ENCODE measurements around the gene BCL11B. TPM values are rescaled to one million over a fixed set of nuclear protein-coding genes. Genes with fewer than 3 reads are reported as not detected.

Gene BCL11B
- total and polyA plus RNA-seq, 4 donors, result 0.04 to 0.42 (median 0.16) TPM

- 58% methylated on average over 2 of the region's 2 CpGs for WGBS
- no peak for DNase-seq (ENCODE audit: low spot score)
- H3K27ac ChIP-seq (ENCODE audit: low read depth in 1 of 2, low read length in 2 of 2), result no peak overlapping the region
- peaks cover 0 to 2% (median under 1%) of the 10 kb centered on the region in 4 donors for H3K4me1 ChIP-seq (ENCODE audit: control insufficient read depth in 4 of 4, insufficient read depth in 4 of 4, low read length in 3 of 4)
- H3K36me3 ChIP-seq (ENCODE audit: control insufficient read depth in 4 of 4, insufficient read depth in 3 of 4, low read depth in 1 of 4, low read length in 3 of 4), result no peaks in the 10 kb centered on the region
- H3K9ac ChIP-seq (ENCODE audit: low read depth in 1 of 2, low read length in 2 of 2), result no peak overlapping the region
- H3K4me3 ChIP-seq (ENCODE audit: low read depth in 1 of 3, low read length in 3 of 3), result no peak overlapping the region
- no peaks in the 10 kb centered on the region for H3K9me3 ChIP-seq (ENCODE audit: control insufficient read depth in 4 of 4, low read length in 3 of 4)
- TF ChIP-seq GABPA (IDR thresholded peaks at IDR 0.05 in 1 of 2, conservative IDR thresholded peaks at IDR 0.05 in 1 of 2), result no peak
- TF ChIP-seq, protein P1, sequence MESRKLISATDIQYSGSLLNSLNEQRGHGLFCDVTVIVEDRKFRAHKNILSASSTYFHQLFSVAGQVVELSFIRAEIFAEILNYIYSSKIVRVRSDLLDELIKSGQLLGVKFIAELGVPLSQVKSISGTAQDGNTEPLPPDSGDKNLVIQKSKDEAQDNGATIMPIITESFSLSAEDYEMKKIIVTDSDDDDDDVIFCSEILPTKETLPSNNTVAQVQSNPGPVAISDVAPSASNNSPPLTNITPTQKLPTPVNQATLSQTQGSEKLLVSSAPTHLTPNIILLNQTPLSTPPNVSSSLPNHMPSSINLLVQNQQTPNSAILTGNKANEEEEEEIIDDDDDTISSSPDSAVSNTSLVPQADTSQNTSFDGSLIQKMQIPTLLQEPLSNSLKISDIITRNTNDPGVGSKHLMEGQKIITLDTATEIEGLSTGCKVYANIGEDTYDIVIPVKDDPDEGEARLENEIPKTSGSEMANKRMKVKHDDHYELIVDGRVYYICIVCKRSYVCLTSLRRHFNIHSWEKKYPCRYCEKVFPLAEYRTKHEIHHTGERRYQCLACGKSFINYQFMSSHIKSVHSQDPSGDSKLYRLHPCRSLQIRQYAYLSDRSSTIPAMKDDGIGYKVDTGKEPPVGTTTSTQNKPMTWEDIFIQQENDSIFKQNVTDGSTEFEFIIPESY (IDR thresholded peaks at IDR 0.05), result no peak
- TF ChIP-seq, protein P2, sequence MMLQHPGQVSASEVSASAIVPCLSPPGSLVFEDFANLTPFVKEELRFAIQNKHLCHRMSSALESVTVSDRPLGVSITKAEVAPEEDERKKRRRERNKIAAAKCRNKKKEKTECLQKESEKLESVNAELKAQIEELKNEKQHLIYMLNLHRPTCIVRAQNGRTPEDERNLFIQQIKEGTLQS (IDR thresholded peaks at IDR 0.05), result no peak
- H3K27me3 ChIP-seq (ENCODE audit: control insufficient read depth in 4 of 4, insufficient read depth in 4 of 4, low read length in 3 of 4), result peaks cover 0 to 3% (median 0%) of the 10 kb centered on the region in 4 donors
Observed at GRCh38 chr14:99150236-99150635, 121.8 kb downstream of the BCL11B start.

DNA sequence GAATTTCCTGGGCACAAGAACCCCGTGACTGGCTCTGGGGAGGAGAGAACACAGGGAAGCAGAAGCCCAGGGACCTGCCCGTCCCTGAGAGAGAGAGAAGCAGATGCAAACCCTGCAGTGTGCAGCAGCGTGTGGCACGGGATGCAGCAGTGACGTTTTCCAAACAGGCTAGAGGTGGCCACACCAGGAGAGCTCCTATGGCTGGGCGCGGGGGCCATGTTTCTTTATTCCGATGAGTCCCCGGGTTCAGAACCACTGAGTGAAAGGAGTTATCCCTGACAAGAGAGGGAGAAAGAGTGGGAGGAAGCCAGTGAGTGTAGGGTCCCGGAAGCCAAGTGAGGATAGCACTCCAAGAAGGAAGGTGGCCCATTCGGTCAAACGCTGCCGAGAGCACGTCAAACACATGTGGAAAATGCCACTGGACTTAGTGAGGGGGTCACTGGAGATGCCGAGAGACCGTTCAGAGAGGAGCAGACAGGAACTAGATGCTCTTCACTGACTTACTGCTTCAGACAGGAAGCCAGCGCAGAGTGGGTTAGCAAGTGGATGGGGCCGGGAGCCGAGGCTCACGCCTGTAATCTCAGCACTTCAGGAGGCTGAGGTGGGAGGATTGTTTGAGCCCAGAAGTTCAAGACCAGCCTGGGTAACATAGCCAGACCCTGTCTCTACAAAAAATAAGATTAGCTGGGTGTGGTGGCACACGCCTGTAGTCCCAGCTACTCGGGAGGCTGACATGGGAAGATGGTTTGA is 123.0 kb downstream of the BCL11B start:
- TF ChIP-seq FOXA1 (IDR thresholded peaks at IDR 0.05) (no peak), TAF1 (conservative IDR thresholded peaks at IDR 0.05) (no peak), SP1 (IDR thresholded peaks at IDR 0.05) (no peak), NR2F2 (IDR thresholded peaks at IDR 0.05) (no peak), GABPA (IDR thresholded peaks at IDR 0.05 in 1 of 2, conservative IDR thresholded peaks at IDR 0.05 in 1 of 2) (no peak), RXRA (IDR thresholded peaks at IDR 0.05) (no peak)
- TF ChIP-seq, protein P3, sequence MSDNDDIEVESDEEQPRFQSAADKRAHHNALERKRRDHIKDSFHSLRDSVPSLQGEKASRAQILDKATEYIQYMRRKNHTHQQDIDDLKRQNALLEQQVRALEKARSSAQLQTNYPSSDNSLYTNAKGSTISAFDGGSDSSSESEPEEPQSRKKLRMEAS (IDR thresholded peaks at IDR 0.05), result no peak
- TF ChIP-seq, protein P2 (IDR thresholded peaks at IDR 0.05), result no peak
- Histone ChIP-seq H3K9ac (ENCODE audit: low read depth in 1 of 2, low read length in 2 of 2) (no peak overlapping the region), H3K27me3 (ENCODE audit: control insufficient read depth in 4 of 4, insufficient read depth in 4 of 4, low read length in 3 of 4) (peaks cover 0 to 3% (median 0%) of the 10 kb centered on the region in 4 donors), H3K4me3 (ENCODE audit: low read depth in 1 of 3, low read length in 3 of 3) (no peak overlapping the region), H3K27ac (ENCODE audit: low read depth in 1 of 2, low read length in 2 of 2) (no peak overlapping the region), H3K4me1 (ENCODE audit: control insufficient read depth in 4 of 4, insufficient read depth in 4 of 4, low read length in 3 of 4) (no peaks in the 10 kb centered on the region), H3K9me3 (ENCODE audit: control insufficient read depth in 4 of 4, low read length in 3 of 4) (no peaks in the 10 kb centered on the region), H3K36me3 (ENCODE audit: control insufficient read depth in 4 of 4, insufficient read depth in 3 of 4, low read depth in 1 of 4, low read length in 3 of 4) (no peaks in the 10 kb centered on the region)
- DNase-seq (ENCODE audit: low spot score), result peak; percentile 27
- 78% methylated on average over 22 of the region's 22 CpGs for WGBS

DNA sequence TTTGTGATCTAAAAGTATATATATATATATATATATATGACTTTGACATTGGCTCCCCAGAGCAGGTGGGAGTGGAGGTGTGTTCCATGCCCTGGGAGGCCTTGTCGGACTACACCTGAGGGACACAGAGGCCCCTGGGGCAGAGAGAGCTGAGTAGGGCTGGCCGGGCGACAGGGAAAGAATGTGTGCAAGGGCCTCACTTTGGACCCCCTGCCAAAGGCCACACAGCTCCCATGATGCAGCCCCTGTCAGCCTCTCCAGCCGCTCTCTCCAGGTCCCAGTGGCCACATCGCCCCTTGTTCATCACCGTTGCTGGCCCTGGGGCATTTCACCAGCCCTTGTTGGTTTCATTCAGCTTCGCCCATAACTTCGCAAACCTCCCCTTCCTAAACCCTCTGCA is 123.9 kb downstream of the BCL11B start:
- no peak overlapping the region for H3K9ac ChIP-seq (ENCODE audit: low read depth in 1 of 2, low read length in 2 of 2)
- no peak for TF ChIP-seq SP1 (IDR thresholded peaks at IDR 0.05)
- TF ChIP-seq EGR1 (IDR thresholded peaks at IDR 0.05; ENCODE audit: low read depth in 2 of 2), result no peak
- no peak for TF ChIP-seq GABPA (IDR thresholded peaks at IDR 0.05 in 1 of 2, conservative IDR thresholded peaks at IDR 0.05 in 1 of 2)
- TF ChIP-seq, protein P3 (IDR thresholded peaks at IDR 0.05), result no peak
- no peak for TF ChIP-seq FOXA1 (IDR thresholded peaks at IDR 0.05)
- TF ChIP-seq, protein P4, sequence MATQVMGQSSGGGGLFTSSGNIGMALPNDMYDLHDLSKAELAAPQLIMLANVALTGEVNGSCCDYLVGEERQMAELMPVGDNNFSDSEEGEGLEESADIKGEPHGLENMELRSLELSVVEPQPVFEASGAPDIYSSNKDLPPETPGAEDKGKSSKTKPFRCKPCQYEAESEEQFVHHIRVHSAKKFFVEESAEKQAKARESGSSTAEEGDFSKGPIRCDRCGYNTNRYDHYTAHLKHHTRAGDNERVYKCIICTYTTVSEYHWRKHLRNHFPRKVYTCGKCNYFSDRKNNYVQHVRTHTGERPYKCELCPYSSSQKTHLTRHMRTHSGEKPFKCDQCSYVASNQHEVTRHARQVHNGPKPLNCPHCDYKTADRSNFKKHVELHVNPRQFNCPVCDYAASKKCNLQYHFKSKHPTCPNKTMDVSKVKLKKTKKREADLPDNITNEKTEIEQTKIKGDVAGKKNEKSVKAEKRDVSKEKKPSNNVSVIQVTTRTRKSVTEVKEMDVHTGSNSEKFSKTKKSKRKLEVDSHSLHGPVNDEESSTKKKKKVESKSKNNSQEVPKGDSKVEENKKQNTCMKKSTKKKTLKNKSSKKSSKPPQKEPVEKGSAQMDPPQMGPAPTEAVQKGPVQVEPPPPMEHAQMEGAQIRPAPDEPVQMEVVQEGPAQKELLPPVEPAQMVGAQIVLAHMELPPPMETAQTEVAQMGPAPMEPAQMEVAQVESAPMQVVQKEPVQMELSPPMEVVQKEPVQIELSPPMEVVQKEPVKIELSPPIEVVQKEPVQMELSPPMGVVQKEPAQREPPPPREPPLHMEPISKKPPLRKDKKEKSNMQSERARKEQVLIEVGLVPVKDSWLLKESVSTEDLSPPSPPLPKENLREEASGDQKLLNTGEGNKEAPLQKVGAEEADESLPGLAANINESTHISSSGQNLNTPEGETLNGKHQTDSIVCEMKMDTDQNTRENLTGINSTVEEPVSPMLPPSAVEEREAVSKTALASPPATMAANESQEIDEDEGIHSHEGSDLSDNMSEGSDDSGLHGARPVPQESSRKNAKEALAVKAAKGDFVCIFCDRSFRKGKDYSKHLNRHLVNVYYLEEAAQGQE (IDR thresholded peaks at IDR 0.05), result no peak
- no peak for TF ChIP-seq FOXA2 (IDR thresholded peaks at IDR 0.05)
- no peak for TF ChIP-seq RXRA (IDR thresholded peaks at IDR 0.05)
- TF ChIP-seq HNF4G (IDR thresholded peaks at IDR 0.05), result no peak
- no peak for TF ChIP-seq JUND (IDR thresholded peaks at IDR 0.05)
- no peak for TF ChIP-seq RAD21 (IDR thresholded peaks at IDR 0.05)
- no peaks in the 10 kb centered on the region for H3K36me3 ChIP-seq (ENCODE audit: control insufficient read depth in 4 of 4, insufficient read depth in 3 of 4, low read depth in 1 of 4, low read length in 3 of 4)
- WGBS, result 81% methylated on average over 8 of the region's 8 CpGs
- no peak overlapping the region for H3K4me3 ChIP-seq (ENCODE audit: low read depth in 1 of 3, low read length in 3 of 3)
- no peaks in the 10 kb centered on the region for H3K4me1 ChIP-seq (ENCODE audit: control insufficient read depth in 4 of 4, insufficient read depth in 4 of 4, low read length in 3 of 4)
- no peak overlapping the region for H3K27ac ChIP-seq (ENCODE audit: low read depth in 1 of 2, low read length in 2 of 2)
- peak; percentile 32 for DNase-seq (ENCODE audit: low spot score)
- H3K27me3 ChIP-seq (ENCODE audit: control insufficient read depth in 4 of 4, insufficient read depth in 4 of 4, low read length in 3 of 4), result peaks cover 0 to 3% (median 0%) of the 10 kb centered on the region in 4 donors
- no peaks in the 10 kb centered on the region for H3K9me3 ChIP-seq (ENCODE audit: control insufficient read depth in 4 of 4, low read length in 3 of 4)

Measured in liver (tissue), 9 donors.